Large intestine (tissue), 3 donors: Measurements from ENCODE around the gene SLC28A1. TPM values are rescaled to one million over a fixed set of nuclear protein-coding genes. Genes with fewer than 3 reads are reported as not detected.

Experiments used
- DNase-seq, 2 donors: peaks; one replicate each; pipeline versions ENCODE4 v3.0.0 to v3.0.0-alpha.2; 2013
- H3K27ac ChIP-seq: one replicate; pipeline ENCODE4 v1.5.1; 2013; ENCODE audit warnings: low read length
- H3K27me3 ChIP-seq: 2 replicates; pipeline ENCODE4 v1.6.1; 2013; ENCODE audit warnings: low read length; ENCODE audit not compliant: control insufficient read depth, insufficient read depth
- H3K36me3 ChIP-seq: 2 replicates; pipeline ENCODE4 v1.6.1; 2013; ENCODE audit warnings: low read length; ENCODE audit not compliant: control insufficient read depth, insufficient read depth
- H3K4me1 ChIP-seq: one replicate; pipeline ENCODE4 v1.6.1; 2013; ENCODE audit warnings: low read length; ENCODE audit not compliant: control insufficient read depth, insufficient read depth
- H3K4me3 ChIP-seq: one replicate; pipeline ENCODE4 v1.5.1; 2013; ENCODE audit warnings: low read length
- H3K9me3 ChIP-seq: one replicate; pipeline ENCODE4 v1.6.1; 2013; ENCODE audit warnings: mild to moderate bottlenecking, low read depth, low read length, moderate library complexity; ENCODE audit not compliant: control insufficient read depth
- WGBS: methylation state at CpG from one replicate; pipeline ENCODE4 v1.1.5; 2013; ENCODE audit warnings: low lambda C conversion rate; ENCODE audit not compliant: insufficient coverage; 5-methylcytosine and 5-hydroxymethylcytosine counted together
- polyA plus RNA-seq: library from polyadenylated mRNA; unstranded; fragments of 120-200 nt; gene quantifications from one replicate; pipeline ENCODE4 v1.2.1, GENCODE V29; 2013

Gene SLC28A1
- polyA plus RNA-seq, 1 donor: 33.1 TPM

DNA sequence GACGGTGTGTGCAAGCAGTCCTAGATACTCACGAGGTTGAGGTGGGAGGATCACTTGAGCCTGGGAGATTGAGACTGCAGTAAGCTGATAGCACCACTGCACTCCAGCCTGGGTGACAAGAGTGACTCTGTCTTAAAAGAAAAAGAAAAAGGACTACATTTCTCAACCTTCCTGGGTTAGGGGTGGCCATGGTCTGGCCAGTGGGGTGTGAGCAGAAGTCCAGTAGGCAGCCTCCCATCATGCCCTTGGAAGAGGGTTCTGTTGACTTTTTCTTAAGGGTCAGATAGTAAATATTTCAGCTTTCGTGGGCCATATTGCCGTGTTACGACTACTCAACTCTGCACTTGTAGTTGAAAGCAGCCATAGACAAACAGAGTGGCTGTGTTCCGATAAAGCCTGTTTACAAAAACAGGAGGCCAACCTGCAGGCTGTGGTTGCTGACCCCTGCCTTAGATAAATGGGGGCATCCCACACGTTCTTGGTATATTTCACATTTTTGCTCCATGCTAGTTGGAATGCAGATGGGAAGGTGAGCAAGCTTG is 66.2 kb downstream of the SLC28A1 start:
- peaks cover 4% of the 10 kb centered on the region for H3K9me3 ChIP-seq
- no peak overlapping the region for H3K4me3 ChIP-seq
- no peak overlapping the region for H3K27ac ChIP-seq
- no peaks in the 10 kb centered on the region for H3K27me3 ChIP-seq
- H3K4me1 ChIP-seq: peaks cover 2% of the 10 kb centered on the region
- peaks cover 3% of the 10 kb centered on the region for H3K36me3 ChIP-seq
- DNase-seq: no peak
- WGBS: 100% methylated on average over 1 of the region's 7 CpGs

- H3K4me3 ChIP-seq: no peak overlapping the region
- no CpG with 5 or more reads among the region's 5 CpGs for WGBS
- H3K27me3 ChIP-seq: no peaks in the 10 kb centered on the region
- peaks cover 3% of the 10 kb centered on the region for H3K36me3 ChIP-seq
- H3K27ac ChIP-seq: no peak overlapping the region
- H3K4me1 ChIP-seq: peaks cover 2% of the 10 kb centered on the region
- H3K9me3 ChIP-seq: peaks cover 4% of the 10 kb centered on the region
- no peak for DNase-seq
Measured at GRCh38 chr15:84951736-84952135, 67.3 kb downstream of the SLC28A1 start.

DNA sequence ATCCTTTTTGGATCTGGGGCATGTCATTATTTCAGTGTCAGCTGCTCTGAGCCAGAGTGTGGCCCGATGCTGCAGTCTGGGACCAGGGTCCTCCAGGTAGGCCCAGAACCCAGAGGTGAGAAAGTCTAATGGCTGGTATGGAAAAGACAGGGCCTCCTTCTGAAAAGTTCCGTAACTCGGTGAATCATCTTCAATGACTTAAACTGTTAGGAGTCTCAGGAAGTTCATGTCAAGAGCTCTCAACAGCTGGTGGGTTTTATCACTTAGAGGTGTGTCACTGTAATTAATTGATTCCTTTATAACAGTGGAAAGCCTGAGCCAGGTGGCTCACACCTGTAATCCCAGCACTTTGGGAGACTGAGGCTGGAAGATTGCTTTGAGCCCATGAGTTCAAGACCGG is 68.7 kb downstream of the SLC28A1 start:
- Histone ChIP-seq H3K9me3 (no peaks in the 10 kb centered on the region), H3K4me3 (no peak overlapping the region), H3K4me1 (peaks cover 2% of the 10 kb centered on the region), H3K27me3 (no peaks in the 10 kb centered on the region), H3K36me3 (no peaks in the 10 kb centered on the region), H3K27ac (no peak overlapping the region)
- no peak for DNase-seq
- WGBS: no CpG with 5 or more reads among the region's 4 CpGs

DNA sequence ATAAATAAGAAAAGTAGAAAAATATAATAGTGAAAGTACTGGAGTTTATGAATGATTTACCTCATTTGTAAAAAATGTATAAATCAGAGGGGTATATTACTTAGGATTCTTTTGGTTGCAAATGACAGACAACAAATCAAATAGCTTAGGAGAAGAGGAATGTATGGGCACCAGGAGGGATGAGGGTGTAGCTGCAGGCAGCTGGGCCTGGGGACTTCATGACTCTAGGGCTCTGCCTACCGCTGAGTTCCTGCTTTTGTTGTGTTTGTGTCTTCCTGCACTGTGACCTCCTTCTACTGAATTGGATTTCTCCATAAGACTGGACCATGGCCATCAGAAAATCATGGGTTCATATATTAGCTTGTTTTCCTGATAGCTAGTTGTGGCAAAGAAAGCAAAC is 69.3 kb downstream of the SLC28A1 start:
- H3K36me3 ChIP-seq: no peaks in the 10 kb centered on the region
- H3K27me3 ChIP-seq: no peaks in the 10 kb centered on the region
- no peak overlapping the region for H3K27ac ChIP-seq
- WGBS: no CpG with 5 or more reads among the region's 1 CpG
- peaks cover 2% of the 10 kb centered on the region for H3K4me1 ChIP-seq
- H3K4me3 ChIP-seq: no peak overlapping the region
- H3K9me3 ChIP-seq: no peaks in the 10 kb centered on the region
- no peak for DNase-seq

DNA sequence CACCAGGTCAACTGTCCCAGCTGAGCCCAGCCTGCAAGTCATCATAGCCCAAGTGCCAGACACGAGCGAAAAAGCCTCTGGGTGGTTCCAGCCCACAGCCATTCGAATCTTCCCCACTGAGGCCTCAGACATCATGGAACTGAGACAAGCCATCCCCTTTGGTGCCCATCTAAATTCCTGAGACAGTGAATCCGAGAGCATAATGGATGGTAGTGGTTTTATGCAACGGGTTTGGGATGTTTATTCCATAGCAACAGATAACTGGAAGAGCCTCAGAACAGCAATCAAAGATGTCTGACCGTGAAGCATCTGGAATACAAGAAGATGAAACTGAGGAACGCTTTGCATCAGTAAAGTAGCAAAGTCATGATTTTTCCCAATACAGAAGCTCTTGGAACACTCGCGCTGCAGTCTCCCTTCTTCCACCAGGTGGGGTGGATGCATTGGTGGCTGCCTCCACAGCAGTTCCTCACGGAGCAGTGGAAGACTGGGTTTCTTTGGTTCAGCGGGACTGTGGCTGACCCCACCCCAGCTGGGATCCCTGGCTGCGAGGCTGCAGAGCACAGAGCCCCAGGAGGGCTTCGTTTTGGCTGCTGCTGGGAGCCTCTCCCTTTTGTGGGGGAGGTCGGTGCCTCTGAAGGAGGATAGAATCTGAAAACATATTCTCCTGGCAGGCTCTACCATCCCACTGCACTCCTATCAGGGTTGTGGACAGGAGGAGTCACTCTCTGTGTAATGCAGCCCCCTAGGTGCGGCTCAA is 70.8 kb downstream of the SLC28A1 start:
- H3K9me3 ChIP-seq: no peaks in the 10 kb centered on the region
- no peaks in the 10 kb centered on the region for H3K36me3 ChIP-seq
- DNase-seq: peak; percentile 49 to 57
- peaks cover 3% of the 10 kb centered on the region for H3K4me1 ChIP-seq
- H3K27ac ChIP-seq: no peak overlapping the region
- no peak overlapping the region for H3K4me3 ChIP-seq
- H3K27me3 ChIP-seq: no peaks in the 10 kb centered on the region
- WGBS: no CpG with 5 or more reads among the region's 15 CpGs

DNA sequence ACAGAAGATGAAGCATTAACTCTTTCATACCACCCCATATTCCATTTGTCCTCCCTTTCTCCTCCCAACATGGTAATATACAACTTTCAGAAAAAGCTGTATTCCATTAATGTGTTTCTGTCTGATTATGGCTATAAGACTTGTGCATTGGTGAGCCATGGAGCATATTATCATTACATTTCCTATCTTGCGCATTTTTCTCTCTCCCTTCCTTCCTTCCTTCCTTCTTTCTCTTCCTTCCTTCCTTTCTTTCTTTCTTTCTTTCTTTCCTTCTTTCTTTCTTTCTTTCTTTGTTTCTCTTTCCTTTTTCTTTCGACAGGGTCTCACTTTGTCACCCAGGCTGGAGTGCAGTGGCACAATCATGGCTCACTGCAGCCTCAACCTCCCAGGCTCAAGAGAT is 71.7 kb downstream of the SLC28A1 start:
- Histone ChIP-seq H3K36me3 (no peaks in the 10 kb centered on the region), H3K9me3 (no peaks in the 10 kb centered on the region), H3K27me3 (no peaks in the 10 kb centered on the region), H3K4me1 (peaks cover 6% of the 10 kb centered on the region), H3K27ac (no peak overlapping the region), H3K4me3 (no peak overlapping the region)
- 100% methylated on average over 1 of the region's 2 CpGs for WGBS
- DNase-seq: no peak

DNA sequence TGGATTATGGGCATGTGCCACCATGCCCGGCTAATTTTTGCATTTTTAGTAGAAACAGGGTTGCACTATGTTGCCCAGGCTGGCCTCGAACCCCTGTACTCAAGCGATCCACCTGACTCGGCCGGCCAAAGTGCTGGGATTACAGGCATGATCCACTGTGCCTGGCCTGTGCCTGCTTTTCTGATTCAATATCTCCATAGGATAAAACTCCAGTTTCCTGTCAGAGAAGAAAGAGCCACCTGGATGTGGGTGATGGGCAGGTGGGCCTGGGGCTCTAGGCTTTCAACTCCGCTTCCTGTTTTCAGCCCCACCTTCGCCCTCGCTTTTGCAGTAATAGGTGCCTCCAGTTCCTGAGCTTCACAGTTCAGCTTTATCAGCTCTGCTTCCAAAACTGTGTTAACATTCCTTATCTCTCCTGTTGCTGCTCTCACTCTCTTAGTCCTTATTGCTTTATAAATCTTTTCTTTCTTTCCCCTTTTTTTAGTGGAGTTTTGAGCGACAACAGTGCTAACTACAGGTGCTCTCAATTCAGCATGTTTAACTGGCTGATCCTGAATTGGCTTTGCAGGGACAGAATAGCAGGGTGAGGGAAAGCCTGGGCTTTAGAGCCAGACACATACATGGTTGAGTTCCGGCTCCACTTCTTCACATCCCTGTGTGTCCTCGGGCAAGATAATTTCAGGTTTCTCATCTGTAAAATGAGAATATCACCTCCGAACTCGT is 76.1 kb downstream of the SLC28A1 start:
- Histone ChIP-seq H3K9me3 (no peaks in the 10 kb centered on the region), H3K4me1 (peaks cover 4% of the 10 kb centered on the region), H3K4me3 (no peak overlapping the region), H3K36me3 (peaks cover 4% of the 10 kb centered on the region), H3K27ac (no peak overlapping the region), H3K27me3 (no peaks in the 10 kb centered on the region)
- 18% methylated on average over 2 of the region's 13 CpGs for WGBS
- peak in 1 of 2 donors; percentile 27 for DNase-seq

DNA sequence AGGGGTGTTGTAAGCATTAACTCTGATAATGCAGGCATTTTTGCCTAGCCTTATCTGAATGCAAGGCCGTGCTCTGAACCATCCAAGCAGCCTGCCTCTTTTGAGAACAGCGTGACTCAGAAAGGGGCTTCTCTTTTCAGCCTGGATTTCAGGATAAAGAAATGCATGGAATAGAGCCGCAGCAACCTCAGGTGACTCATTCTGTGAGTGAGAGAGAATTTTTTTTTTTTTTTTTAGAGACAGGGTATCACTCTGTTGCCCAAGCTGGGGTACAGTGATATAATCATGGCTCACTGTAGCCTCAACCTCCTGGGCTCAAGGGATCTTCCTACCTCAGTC is 76.6 kb downstream of the SLC28A1 start:
- Histone ChIP-seq H3K36me3 (peaks cover 4% of the 10 kb centered on the region), H3K4me3 (no peak overlapping the region), H3K27ac (no peak overlapping the region), H3K4me1 (peaks cover 4% of the 10 kb centered on the region), H3K9me3 (no peaks in the 10 kb centered on the region), H3K27me3 (no peaks in the 10 kb centered on the region)
- DNase-seq: no peak
- no CpG with 5 or more reads among the region's 3 CpGs for WGBS

DNA sequence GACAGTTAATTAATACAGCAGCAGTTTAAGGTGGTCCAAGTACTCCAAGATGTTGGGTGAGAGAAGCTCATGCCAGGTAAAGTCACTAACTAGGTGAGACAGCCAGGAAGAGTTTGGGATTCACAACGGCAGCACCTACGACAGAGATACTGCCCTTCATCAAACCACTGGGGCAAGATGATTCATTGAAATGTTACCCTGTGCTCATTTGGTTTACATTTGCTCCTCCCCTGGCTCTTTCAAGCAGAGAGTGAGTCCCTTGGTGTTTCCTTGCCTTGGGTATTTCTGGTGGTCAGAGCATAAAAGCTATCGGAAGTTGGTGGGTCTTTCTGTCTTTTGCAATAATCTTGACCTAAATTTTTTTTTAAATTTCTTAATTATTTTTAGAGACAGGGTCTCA is 77.2 kb downstream of the SLC28A1 start:
- 80% methylated on average over 1 of the region's 3 CpGs for WGBS
- H3K4me1 ChIP-seq: peaks cover 4% of the 10 kb centered on the region
- H3K9me3 ChIP-seq: no peaks in the 10 kb centered on the region
- peaks cover 4% of the 10 kb centered on the region for H3K36me3 ChIP-seq
- H3K27ac ChIP-seq: no peak overlapping the region
- no peaks in the 10 kb centered on the region for H3K27me3 ChIP-seq
- no peak for DNase-seq
- no peak overlapping the region for H3K4me3 ChIP-seq

GRCh38 chr15:84962955-84963354 is 78.5 kb downstream of the SLC28A1 start:
- H3K27me3 ChIP-seq: no peaks in the 10 kb centered on the region
- H3K9me3 ChIP-seq: no peaks in the 10 kb centered on the region
- H3K4me3 ChIP-seq: no peak overlapping the region
- no peak overlapping the region for H3K27ac ChIP-seq
- H3K36me3 ChIP-seq: peaks cover 4% of the 10 kb centered on the region
- peaks cover 4% of the 10 kb centered on the region for H3K4me1 ChIP-seq
- 100% methylated on average over 1 of the region's 3 CpGs for WGBS
- no peak for DNase-seq
